Fibroblast of the aortic adventitia (primary cell): ENCODE measurements around the gene NT5DC3. TPM values are rescaled to one million over a fixed set of nuclear protein-coding genes. Genes with fewer than 3 reads are reported as not detected.

ENCODE experiments used
- DNase-seq: peaks from one replicate; pipeline ENCODE4 v3.0.0-alpha.2; 2010; ENCODE audit warnings: low read depth
- H3K4me3 ChIP-seq: 2 replicates; pipeline ENCODE4 v1.5.1; 2011; ENCODE audit warnings: low read depth, mild to moderate bottlenecking, control low read depth, low read length, moderate library complexity
- CTCF ChIP-seq: IDR thresholded peaks from 2 replicates; pipeline ENCODE4 v1.5.1; 2011; ENCODE audit warnings: mild to moderate bottlenecking, low read length, control low read depth, inconsistent platforms; ENCODE audit not compliant: insufficient read depth
- total RNA-seq: library from RNA; depleted of rRNA; stranded (reverse); fragments of >200 nt; gene quantifications from 2 replicates; pipeline ENCODE4 v1.2.3, GENCODE V29; 2012; ENCODE audit warnings: low replicate concordance

NT5DC3 gene
- total RNA-seq, 1 donor: 11.7 TPM

GRCh38 chr12:103769240-103769945, 71.6 kb downstream of the NT5DC3 start:
- no peak for TF ChIP-seq CTCF
- no peak for DNase-seq
- H3K4me3 ChIP-seq: no peak overlapping the region

GRCh38 chr12:103768467-103769123, 72.4 kb downstream of the NT5DC3 start:
- no peak for DNase-seq
- H3K4me3 ChIP-seq: no peak overlapping the region
- no peak for TF ChIP-seq CTCF

- TF ChIP-seq CTCF: no peak
- DNase-seq: no peak
- H3K4me3 ChIP-seq: no peak overlapping the region
Measured at GRCh38 chr12:103766028-103766427, 75.0 kb downstream of the NT5DC3 start.

GRCh38 chr12:103765322-103765721, 75.7 kb downstream of the NT5DC3 start:
- no peak for TF ChIP-seq CTCF
- no peak for DNase-seq
- H3K4me3 ChIP-seq: no peak overlapping the region

GRCh38 chr12:103762473-103762872, 78.6 kb downstream of the NT5DC3 start:
- H3K4me3 ChIP-seq: no peak overlapping the region
- no peak for TF ChIP-seq CTCF
- no peak for DNase-seq

GRCh38 chr12:103758310-103759089, 82.5 kb downstream of the NT5DC3 start:
- H3K4me3 ChIP-seq: no peak overlapping the region
- no peak for DNase-seq
- TF ChIP-seq CTCF: no peak
